Stimulated activated CD4-positive, alpha-beta T cell treated with anti-CD3 and anti-CD28 coated beads, Interleukin-1b, Interleukin-23, amount 100 ng/mL, for 4 hours (primary cell): Measurements from ENCODE around the gene CD38.
"Not testable (repeated sequence)": the region's sequence is repeated elsewhere in the genome, so short reads cannot be mapped to it uniquely, and the experiment has no call there.

Experiments
- DNase-seq, 2 donors: peaks; one replicate each; pipeline ENCODE4 v3.0.0-alpha.2; 2020; ENCODE audit warnings: low read depth in 2 of 2

The CD38 gene

GRCh38 chr4:15762460-15762859 lies 15.7 kb upstream of the CD38 start:
- DNase-seq = not testable (repeated sequence)

- no peak for DNase-seq
Measured at GRCh38 chr4:15765391-15765790, 12.7 kb upstream of the CD38 start.

GRCh38 chr4:15765910-15766697 lies 12.0 kb upstream of the CD38 start:
- DNase-seq = no peak

GRCh38 chr4:15766821-15767220 lies 11.3 kb upstream of the CD38 start:
- DNase-seq = no peak

- no peak for DNase-seq
Measured at GRCh38 chr4:15769202-15769601, 8.9 kb upstream of the CD38 start.

GRCh38 chr4:15771216-15772058 lies 6.7 kb upstream of the CD38 start:
- DNase-seq = no peak

GRCh38 chr4:15774020-15774420 lies 4.1 kb upstream of the CD38 start:
- DNase-seq = no peak

- no peak for DNase-seq
Measured at GRCh38 chr4:15776871-15777648, 1.1 kb upstream of the CD38 start.

GRCh38 chr4:15777697-15778288 lies 335 bp upstream of the CD38 start:
- no peak for DNase-seq

GRCh38 chr4:15779306-15779705 lies 1.2 kb downstream of the CD38 start:
- no peak for DNase-seq

- DNase-seq = no peak
Measured at GRCh38 chr4:15779809-15780208, 1.7 kb downstream of the CD38 start.

- no peak for DNase-seq
Measured at GRCh38 chr4:15781427-15782095, 3.4 kb downstream of the CD38 start.

- DNase-seq = no peak
Measured at GRCh38 chr4:15783676-15784075, 5.5 kb downstream of the CD38 start.

- no peak for DNase-seq
Measured at GRCh38 chr4:15784959-15785634, 7.0 kb downstream of the CD38 start.

GRCh38 chr4:15786743-15787142 lies 8.6 kb downstream of the CD38 start:
- DNase-seq = no peak

GRCh38 chr4:15792974-15793373 lies 14.8 kb downstream of the CD38 start:
- no peak for DNase-seq

- DNase-seq = no peak
Measured at GRCh38 chr4:15793506-15794363, 15.6 kb downstream of the CD38 start.

- DNase-seq = no peak
Measured at GRCh38 chr4:15794426-15794825, 16.3 kb downstream of the CD38 start.

GRCh38 chr4:15794905-15795304 lies 16.8 kb downstream of the CD38 start:
- DNase-seq = no peak

GRCh38 chr4:15797320-15797719 lies 19.2 kb downstream of the CD38 start:
- DNase-seq = no peak
